Measurements from ENCODE around the gene ADAMTS6.

ADAMTS6 gene

DNA sequence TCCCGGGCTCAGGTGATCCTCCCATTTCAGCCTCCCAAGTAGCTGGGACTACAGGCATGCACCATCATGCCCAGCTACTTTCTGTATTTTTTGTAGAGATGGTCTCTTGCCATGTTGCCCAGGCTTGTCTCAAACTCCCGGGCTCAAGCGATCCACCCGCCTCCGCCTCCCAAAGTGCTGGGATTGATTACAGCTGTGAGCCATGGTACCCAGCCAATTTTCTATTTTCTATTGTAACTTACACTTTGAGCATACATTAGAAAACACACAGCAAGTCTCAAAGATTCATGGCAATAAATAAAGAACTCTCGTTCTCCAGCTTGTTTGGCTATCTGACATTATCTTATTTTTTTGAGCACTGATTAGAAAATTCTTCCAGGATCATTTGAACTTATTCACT is 228.7 kb downstream of the ADAMTS6 start:
- no peak overlapping the region for H3K4me3 ChIP-seq (replicated peaks; ENCODE audit: low read depth, low read length)
- DNase-seq (ENCODE audit: low read depth), result no peak
- TF ChIP-seq, protein P1, sequence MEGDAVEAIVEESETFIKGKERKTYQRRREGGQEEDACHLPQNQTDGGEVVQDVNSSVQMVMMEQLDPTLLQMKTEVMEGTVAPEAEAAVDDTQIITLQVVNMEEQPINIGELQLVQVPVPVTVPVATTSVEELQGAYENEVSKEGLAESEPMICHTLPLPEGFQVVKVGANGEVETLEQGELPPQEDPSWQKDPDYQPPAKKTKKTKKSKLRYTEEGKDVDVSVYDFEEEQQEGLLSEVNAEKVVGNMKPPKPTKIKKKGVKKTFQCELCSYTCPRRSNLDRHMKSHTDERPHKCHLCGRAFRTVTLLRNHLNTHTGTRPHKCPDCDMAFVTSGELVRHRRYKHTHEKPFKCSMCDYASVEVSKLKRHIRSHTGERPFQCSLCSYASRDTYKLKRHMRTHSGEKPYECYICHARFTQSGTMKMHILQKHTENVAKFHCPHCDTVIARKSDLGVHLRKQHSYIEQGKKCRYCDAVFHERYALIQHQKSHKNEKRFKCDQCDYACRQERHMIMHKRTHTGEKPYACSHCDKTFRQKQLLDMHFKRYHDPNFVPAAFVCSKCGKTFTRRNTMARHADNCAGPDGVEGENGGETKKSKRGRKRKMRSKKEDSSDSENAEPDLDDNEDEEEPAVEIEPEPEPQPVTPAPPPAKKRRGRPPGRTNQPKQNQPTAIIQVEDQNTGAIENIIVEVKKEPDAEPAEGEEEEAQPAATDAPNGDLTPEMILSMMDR (IDR thresholded peaks at IDR 0.05; ENCODE audit: low read length, missing control alignments), result no peak

DNA sequence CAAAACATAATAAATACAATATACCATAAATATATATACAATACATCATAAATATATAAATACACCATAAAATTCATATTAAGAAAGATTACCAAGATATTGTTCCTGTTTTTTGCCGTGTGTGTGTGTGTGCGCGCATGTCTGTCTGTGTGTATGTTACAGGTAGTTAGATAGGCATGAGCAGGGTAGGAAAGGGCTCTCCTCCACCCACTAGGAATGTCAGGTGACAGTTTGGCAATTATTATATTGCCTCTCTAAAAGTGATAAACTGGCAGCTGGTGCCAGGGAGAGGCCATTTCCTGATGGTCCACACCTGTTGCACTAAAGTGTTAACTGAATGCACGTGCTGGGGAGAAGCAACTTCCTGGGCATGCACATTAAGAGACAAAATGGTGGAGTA is 232.8 kb downstream of the ADAMTS6 start:
- H3K4me3 ChIP-seq (replicated peaks; ENCODE audit: low read depth, low read length), result no peak overlapping the region
- DNase-seq (ENCODE audit: low read depth), result no peak
- TF ChIP-seq, protein P1 (IDR thresholded peaks at IDR 0.05; ENCODE audit: low read length, missing control alignments), result no peak

DNA sequence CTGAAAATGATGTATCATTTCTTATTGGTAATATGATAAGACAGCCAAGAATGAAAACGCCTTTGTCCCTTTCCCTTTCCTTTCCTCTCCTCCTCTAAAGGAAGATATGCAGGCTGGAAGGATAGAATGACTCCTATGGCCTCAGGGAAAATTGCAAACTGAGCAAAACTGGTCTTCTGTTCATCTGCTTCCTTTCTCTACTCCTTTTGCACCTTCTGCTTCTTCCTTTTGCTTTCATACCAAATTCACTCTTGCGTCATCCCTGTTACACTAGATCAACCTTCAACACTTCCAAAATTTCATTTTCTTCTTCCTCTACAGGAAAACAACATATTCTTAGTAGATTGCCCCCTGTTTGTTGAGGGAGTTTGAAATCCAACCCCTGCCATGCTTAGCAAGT is 234.1 kb downstream of the ADAMTS6 start:
- TF ChIP-seq, protein P1 (IDR thresholded peaks at IDR 0.05; ENCODE audit: low read length, missing control alignments), result no peak
- no peak overlapping the region for H3K4me3 ChIP-seq (replicated peaks; ENCODE audit: low read depth, low read length)
- DNase-seq (ENCODE audit: low read depth), result no peak

DNA sequence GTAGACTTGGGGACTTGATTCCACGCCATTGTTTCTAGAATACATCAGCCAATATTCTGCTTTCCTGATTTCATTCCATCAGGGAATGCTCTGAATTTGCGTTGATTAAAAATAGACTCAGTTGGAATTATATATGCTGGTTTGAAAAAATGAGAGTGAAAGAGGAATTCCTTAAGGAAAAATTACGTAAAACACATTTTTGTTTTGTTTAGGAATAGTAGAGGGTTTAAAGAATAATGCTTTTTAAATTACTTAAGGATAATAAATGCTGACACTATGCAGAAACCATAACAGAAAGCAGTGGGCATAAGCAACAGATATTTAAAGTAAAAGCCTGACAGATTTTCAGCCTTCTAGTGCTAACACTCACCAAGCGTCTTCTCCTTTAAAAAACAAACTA is 235.0 kb downstream of the ADAMTS6 start:
- DNase-seq (ENCODE audit: low read depth), result no peak
- H3K4me3 ChIP-seq (replicated peaks; ENCODE audit: low read depth, low read length), result no peak overlapping the region
- TF ChIP-seq, protein P1 (IDR thresholded peaks at IDR 0.05; ENCODE audit: low read length, missing control alignments), result no peak

DNA sequence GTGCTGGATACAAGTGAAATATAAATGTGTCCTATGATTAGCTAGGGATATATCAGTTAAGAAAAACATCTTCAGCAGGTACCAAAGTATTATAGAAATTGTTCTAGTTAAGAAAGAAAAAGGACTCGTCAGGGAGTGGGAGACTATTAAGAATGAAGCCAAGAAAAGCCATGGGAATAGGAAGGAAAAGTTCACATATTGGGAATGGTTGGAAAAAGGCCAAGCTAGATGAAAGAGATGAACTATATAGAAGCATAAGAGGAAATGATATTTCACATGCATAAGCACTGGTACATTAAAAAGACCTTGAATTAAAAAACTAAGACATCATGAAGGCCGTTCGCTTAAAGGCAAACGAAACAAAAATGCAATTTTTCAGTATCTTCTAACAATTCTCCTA is 237.7 kb downstream of the ADAMTS6 start:
- TF ChIP-seq, protein P1 (IDR thresholded peaks at IDR 0.05; ENCODE audit: low read length, missing control alignments), result no peak
- DNase-seq (ENCODE audit: low read depth), result no peak
- H3K4me3 ChIP-seq (replicated peaks; ENCODE audit: low read depth, low read length), result no peak overlapping the region

DNA sequence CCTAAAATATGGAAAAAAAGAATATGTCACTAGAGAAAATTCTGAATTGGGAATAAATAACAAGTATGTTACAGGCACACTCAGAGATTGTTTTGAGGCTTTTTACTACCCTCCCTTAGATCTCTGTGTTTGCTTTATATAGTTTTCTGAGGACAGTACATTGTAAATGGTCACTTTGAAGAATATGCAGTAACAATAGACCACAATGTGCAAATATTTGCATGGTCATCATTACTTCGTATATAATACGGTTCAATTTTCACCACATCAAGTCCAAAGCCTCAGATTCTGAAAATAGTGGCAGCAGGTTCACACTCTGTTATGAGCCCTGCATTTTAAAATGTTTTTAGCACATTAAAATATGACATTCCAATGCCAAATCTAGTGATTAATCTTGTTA is 238.6 kb downstream of the ADAMTS6 start:
- TF ChIP-seq, protein P1 (IDR thresholded peaks at IDR 0.05; ENCODE audit: low read length, missing control alignments), result no peak
- no peak overlapping the region for H3K4me3 ChIP-seq (replicated peaks; ENCODE audit: low read depth, low read length)
- DNase-seq (ENCODE audit: low read depth), result no peak

DNA sequence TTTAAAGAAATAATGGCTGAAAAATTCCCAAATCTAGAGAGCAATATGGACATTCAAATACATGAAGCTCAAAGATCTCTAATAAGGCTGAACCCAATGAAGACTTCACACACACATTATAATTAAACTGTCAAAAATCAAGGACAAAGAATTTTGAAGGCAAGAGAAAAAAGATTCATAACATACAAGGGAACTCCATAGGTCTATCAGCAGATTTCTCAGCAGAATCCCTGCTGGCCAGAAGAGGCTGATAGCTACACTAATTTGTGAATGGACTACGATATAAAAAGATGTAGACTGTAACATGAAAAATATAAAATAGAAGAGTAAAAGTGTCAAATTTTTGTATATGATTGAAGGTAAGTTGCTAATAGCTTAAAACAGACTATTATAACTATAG is 251.9 kb downstream of the ADAMTS6 start:
- DNase-seq (ENCODE audit: low read depth), result no peak
- TF ChIP-seq, protein P1 (IDR thresholded peaks at IDR 0.05; ENCODE audit: low read length, missing control alignments), result no peak

More for the DNA sequence above, 251.9 kb downstream of the ADAMTS6 start:
- H3K4me3 ChIP-seq (replicated peaks; ENCODE audit: low read depth, low read length), result no peak overlapping the region

Data from fibroblast of pulmonary artery (primary cell).